ENCODE results near the gene NUP160.
"Not testable (repeated sequence)": the region's sequence is repeated elsewhere in the genome, so short reads cannot be mapped to it uniquely, and the experiment has no call there.

Gene NUP160

DNA sequence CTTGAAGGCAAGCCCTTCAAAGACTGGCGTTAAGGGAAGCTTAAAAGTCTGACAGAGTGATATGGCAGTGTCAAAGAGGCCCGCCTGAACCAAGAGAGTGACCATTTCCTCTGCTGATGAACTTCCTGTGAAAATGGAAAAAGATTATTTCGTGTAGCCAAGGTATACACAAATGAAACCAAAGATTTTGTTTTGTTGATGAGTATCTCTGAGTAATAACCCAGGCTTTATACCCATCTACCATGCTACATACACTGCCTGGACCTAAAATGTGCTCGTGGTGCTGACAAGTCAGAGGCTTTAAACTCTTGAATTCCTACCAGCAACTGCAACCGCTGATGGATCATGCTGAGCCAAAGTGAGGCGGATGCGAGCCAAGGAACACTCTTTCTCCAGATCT lies 60.0 kb downstream of the NUP160 start:
- DNase-seq (ENCODE audit: low read depth in 2 of 2) = no peak

DNA sequence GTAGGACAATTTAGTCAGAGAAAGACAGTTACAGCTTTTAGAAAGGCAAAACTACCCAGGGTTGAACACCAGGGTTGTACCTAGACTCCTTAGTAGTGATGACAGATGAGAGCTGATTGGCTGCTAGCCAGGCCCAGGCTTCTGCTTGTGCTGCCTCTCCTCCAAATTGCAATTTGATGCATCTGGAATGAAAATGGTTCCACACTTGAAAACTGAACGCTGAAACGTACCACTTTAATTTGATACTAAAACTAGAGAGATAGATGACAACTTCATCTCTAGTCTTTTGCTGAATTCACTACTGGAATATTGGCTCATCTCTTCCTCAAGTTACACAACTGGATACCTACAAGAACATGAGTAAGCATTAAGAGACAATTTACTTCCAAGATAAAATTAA lies 61.8 kb downstream of the NUP160 start:
- DNase-seq (ENCODE audit: low read depth in 2 of 2) = no peak

GRCh38 chr11:47784785-47785381 lies 63.3 kb downstream of the NUP160 start:
- DNase-seq (ENCODE audit: low read depth in 2 of 2) = no peak

- DNase-seq (ENCODE audit: low read depth in 2 of 2) = no peak
Observed at GRCh38 chr11:47783087-47783610, 65.0 kb downstream of the NUP160 start.

DNA sequence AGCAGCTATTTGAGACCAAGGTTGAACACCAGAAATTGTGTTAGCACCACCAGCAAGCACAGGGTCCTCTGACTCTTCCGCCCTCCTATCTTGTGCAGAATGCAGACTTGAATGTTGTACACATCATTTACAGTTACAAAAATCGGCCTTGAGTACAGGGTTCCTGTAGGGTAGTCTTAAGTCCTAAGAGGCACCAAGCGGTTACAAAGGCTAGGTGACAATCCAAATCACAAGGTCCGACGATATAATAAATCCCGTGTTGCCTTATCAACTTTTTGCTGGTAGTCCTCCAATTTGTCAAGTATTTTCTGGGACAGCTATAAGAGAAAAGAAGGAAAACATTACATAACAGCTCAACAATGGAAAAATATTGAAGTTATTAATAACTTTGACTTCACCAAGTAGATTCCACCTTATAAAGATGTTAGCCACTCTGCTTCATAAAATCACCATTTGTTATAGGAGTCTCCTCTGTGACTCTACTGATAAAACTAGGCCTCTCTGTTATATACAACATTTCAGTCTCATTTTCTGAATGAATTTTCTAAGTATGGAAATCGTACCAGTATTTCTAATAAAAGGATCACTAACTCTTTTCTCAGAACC lies 69.2 kb downstream of the NUP160 start:
- no peak for DNase-seq (ENCODE audit: low read depth in 2 of 2)

DNA sequence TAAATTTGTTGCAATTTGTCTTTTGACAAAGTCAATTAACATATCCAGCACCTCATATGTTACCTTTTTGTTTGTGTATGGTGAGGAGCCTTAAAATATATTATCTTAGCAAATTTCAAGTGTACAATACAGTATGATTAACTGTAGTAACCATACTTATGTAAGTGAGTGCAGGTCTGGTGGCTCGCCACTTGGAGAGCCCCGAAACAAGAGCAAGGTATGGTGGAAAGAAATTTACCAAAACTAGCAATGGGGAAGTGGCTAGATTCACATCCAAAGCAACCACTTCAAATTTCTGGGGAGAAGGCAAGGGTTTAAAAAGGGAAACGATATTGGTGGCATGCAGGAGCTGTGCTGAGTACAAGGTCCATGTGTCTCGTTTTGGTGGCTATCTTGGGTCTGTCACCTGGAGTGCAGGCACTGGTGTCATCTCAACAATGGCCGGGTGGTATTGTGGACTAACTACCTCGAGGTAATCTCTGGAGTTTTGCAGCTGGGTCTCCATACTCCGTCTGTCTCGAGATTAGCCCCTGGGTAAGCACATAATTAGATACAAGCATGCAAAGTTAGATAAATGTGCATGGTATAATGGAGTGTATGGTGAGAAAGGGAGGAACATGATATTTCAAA lies 72.8 kb downstream of the NUP160 start:
- DNase-seq (ENCODE audit: low read depth in 2 of 2) = no peak

DNA sequence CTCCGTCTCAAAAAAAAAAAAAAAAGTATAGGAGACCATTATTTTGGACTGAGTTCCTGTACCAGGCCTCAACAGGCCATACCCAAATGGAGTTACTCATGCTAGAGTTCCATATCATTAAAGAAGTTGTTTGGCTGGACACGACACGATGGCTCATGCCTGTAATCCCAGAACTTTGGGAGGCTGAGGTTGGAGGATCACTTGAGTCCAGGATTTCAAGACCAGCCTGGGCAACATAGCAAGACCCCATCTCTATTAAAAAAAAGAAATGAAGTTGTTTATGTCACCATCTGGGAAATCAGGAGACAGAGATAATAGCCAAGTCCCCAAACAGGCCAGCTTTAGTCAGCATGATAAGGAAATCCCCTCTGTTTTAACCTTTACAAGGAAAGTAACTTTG lies 74.3 kb downstream of the NUP160 start:
- no peak for DNase-seq (ENCODE audit: low read depth in 2 of 2)

GRCh38 chr11:47769556-47769955 lies 78.6 kb downstream of the NUP160 start:
- DNase-seq (ENCODE audit: low read depth in 2 of 2) = not testable (repeated sequence)

DNA sequence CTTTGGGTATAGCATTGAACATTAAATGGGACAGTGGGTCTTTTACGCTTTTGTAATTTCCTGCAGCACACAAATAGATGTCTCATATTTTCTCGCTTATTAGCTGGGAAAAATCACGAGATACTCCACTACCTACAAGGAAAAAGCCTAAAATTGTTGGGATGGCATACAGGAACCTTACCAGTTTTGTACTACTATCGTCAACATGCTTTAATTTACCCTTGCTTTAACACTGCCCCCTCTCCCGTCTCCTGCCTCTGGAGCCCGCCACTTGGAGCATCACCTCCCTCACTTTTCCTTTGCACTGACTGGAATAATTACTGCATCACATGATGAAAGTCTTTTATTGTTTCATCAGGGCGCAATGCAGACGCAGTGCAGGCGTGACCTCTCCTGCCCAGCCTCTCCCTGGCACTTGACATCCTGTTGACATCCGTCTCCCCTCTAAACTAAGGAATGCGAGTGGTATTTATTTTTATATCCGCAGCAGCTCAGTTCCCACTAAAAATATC lies 80.0 kb downstream of the NUP160 start:
- DNase-seq (ENCODE audit: low read depth in 2 of 2) = peak in 1 of 2 donors; percentile 10

GRCh38 chr11:47766509-47767227 lies 81.5 kb downstream of the NUP160 start:
- peak; percentile 65 to 67 for DNase-seq (ENCODE audit: low read depth in 2 of 2)

DNA sequence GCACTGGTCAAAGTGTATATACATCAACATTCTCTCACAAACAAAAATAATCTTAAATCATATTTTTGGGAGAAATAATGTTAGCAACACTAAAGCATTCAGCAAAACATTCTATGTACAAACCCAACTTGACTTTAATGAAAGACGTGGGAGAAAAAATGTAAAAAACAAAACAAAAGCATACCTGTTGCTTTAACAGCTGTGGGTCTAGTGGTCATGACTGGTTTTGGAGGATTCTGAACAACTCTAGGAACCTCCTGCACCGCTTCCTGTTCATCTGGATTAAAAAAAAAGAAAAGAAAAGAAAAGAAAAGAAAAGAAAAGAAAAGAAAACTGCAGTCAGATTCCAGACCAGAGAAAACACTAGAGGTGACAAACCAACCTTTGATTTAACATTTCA lies 83.1 kb downstream of the NUP160 start:
- no peak for DNase-seq (ENCODE audit: low read depth in 2 of 2)

GRCh38 chr11:47759291-47759690 lies 88.9 kb downstream of the NUP160 start:
- not testable (repeated sequence) for DNase-seq (ENCODE audit: low read depth in 2 of 2)

DNA sequence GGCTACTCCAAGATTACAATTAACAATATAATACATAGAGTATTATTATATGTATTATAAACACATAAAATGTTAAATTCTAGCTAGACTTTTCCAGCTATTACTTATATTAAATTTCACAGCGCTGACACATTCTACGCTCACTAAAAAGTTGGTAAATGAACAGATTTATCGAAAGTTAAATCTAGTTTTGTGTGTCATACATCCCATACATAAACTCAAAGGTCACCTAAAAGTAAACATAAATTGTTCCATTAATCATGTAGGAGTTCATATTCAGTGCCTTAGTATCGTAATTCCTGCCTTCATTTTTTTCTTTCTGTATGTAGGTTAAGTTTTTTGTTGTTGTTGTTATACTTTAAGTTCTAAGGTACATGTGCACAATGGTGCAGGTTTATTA lies 91.9 kb downstream of the NUP160 start:
- no peak for DNase-seq (ENCODE audit: low read depth in 2 of 2)

DNA sequence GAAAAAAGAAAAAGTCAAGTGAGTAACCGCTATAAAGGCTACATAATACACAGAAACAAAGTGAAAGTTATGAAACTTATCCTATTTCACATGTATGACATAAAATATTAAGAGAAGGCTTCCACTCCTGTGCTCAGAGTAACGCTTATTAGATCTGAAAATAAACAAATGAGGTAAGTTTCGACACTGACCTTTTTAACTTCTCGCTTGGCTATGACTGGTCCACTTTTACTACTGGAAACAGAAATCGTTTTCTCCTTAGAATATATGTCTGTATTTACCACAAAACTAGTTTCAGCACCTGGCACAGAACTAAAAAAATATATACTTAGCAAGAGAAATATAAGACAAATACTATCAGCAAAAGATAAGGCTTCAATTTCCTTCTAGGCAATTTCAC lies 97.4 kb downstream of the NUP160 start:
- no peak for DNase-seq (ENCODE audit: low read depth in 2 of 2)

- DNase-seq (ENCODE audit: low read depth in 2 of 2) = not testable (repeated sequence)
Observed at GRCh38 chr11:47742494-47742893, 105.7 kb downstream of the NUP160 start.

- not testable (repeated sequence) for DNase-seq (ENCODE audit: low read depth in 2 of 2)
Observed at GRCh38 chr11:47737817-47738216, 110.3 kb downstream of the NUP160 start.

DNA sequence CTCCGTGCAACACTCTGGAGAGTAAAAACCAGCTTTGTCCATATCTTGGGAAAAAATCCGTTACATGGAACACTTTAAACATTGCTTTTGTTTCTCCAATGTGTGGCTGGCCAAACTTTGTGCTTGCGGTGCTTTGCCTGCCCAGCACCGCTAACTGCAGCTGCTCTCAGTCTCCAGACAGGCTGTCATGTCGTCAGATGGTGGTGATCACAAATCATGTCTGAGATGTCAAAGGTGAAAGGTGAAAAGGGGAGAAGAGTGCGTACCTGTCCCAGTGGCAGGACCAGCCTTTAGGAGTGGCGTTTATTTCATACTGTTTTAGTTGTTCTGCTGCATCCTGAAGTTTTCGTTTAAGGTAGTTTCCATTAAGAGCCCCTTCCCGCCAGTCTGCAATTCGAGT lies 115.9 kb downstream of the NUP160 start:
- DNase-seq (ENCODE audit: low read depth in 2 of 2) = no peak

- no peak for DNase-seq (ENCODE audit: low read depth in 2 of 2)
Observed at GRCh38 chr11:47731475-47731874, 116.7 kb downstream of the NUP160 start.

Data from stimulated activated CD4-positive, alpha-beta T cell treated with anti-CD3 and anti-CD28 coated beads, Interleukin-1b, Interleukin-23, amount 100 ng/mL, for 4 hours (primary cell).